ENCODE measurements around the gene GFI1.
A peak's percentile ranks its signal among the peaks of the same experiment; 100 is the strongest.
"Not testable (repeated sequence)": the region's sequence is repeated elsewhere in the genome, so short reads cannot be mapped to it uniquely, and the experiment has no call there.

The GFI1 gene

DNA sequence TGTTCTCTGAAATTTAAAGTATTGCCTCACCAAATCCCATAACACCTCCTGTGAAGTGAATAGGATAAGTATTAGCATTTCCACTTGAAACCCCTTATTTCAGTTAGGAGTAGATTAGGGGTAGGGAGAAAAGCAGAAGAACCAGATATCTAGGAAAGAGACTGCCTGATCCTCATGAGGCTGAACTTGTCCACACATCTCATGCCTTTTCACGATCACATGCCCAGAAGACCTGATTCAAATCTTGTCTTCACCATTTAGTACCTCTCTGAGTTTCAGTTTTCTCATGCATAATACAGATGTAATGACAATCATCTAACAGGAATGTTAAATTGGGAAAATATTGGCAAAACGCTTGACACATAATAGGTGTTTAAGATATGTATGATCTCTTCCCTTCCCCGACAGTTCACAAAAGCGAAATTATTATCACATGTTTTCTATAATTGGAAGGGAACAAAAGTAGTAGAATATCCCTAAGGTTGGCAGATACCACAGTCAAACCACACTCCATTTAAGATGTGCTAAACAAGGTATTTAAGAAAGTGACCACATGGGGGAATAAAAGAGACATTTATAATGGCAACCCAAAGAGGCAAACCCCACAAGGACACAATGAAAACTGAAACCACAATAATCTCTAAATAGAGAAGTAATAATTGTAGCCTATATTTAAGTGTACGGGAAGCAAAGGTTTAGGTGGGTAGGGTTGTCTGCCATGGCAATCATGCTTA is 25.2 kb downstream of the GFI1 start:
- DNase-seq, result no peak

DNA sequence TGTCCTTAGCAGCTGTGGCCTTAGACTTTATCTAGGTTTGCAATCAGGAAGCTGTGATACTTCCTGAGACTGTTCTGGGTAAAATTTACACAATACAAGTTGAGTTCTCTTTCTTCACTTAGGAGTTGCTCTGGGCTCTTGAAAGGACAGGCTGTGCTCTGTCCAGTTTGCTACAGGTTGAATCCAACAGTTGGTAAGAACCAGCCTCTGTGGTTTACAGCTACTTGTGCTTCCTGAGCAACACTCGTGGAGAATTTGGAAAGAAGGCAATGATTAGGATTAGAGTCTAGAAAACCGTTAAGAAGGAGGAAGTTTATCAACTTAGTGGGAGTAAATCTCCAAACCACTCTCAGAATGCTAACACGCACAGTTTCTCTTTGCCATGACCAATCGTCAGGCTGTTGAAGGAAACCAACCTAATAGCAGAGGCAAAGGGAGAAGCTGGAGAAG is 26.8 kb downstream of the GFI1 start:
- no peak for DNase-seq

DNA sequence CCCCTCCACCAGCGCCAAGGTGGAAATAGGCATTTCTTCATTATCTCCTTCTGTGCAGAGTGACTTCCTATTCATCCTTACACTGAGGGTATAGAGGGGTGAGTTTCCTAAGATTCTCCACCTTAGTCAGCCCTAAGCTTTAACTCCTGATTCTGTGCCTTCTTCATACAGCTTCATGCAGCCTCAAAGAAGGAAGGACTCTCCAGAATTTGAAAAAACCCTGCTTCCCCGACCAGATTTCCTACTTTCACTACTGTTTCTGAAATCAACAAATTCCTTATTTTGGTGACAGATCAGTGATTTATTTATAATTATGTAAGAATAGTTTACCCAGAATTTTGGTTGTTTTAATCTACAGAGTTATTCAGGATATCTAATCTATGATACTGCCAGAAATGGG is 28.6 kb downstream of the GFI1 start:
- no peak for DNase-seq

DNA sequence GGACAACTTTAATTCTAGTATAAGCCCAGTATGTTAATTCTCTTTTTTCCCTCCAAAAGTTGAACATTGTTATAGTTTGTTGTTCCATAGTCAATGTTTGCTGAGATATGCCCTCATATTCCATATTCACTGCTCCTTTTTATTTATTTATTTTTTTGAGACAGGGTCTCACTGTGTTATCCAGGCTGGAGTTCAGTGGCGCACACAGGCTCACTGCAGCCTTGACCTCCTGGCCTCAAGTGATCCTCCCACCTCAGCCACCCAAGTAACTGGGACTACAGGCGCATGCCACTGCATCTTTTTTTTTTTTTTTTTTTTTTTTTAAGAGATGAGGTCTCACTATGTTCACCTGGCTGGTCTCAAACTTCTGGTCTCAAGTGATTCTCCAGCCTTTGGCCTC is 38.7 kb downstream of the GFI1 start:
- no peak for DNase-seq

DNA sequence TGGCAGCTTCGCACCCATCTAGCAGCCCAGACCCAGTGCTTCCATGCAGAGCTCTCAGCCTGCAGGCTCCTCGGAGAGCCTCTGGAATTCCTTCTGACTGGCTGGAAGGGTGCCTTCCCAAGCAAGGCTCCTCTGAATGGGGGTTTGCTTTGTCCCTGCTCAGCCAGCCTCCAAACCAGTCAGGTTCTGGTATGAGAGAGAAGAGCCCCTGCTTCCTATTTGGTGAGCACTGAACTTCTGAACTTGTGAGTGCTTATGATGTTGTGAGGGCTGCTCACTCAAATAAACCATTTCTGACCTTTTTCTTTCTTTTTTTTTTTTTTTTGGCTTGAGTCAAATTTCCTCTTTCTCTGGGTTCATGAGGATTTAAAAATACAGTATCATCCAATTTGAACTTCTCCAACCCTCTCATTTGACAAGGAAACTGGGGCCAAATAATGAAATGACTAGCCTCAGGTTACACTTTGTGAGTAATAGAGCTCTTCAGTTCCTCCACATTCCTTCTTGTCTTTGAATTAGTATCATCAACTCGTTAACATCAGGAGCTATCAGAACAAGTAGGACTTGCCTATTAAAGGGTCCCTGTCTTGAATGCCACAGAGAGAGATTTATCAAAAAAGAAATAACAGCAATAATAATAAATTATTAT is 39.6 kb downstream of the GFI1 start:
- no peak for DNase-seq

DNA sequence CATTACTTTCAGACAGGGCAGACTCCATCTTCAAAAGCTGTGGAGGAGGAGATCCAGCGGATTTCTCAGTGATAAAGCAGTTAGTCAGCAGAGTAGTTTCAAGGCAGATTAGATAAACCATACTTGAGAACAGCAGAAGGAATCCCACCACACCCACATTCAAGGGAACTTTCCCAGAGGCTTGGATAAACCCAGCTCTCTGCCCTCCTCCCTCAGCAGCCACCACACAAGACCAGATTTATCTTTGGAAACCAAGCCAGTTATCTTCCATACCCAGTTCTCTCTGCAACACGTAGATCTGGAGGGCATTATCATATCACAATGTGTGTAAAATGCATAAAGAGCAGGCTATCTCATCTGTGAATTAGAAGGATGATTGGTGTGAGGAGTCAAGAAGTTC is 40.2 kb downstream of the GFI1 start:
- no peak for DNase-seq

DNA sequence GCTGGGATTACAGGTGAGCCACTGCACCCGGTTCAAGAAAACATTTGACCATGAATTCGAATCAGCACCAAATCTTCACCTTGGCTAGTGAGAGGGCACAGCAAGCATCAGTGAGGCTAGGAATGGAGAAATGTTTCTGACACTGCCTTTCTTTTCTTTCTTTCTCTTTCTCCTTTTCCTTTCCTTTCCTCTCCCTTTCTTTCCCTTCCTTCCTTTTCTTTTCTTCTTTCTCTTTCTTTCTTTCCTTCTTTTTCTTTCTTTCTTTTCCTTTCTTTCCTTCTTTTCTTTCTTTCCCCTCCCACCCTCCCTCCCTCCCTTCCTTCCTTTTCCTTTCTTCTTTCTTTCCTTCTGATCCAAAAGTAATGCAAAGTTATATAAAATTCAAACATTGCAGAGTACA is 40.9 kb downstream of the GFI1 start:
- no peak for DNase-seq

DNA sequence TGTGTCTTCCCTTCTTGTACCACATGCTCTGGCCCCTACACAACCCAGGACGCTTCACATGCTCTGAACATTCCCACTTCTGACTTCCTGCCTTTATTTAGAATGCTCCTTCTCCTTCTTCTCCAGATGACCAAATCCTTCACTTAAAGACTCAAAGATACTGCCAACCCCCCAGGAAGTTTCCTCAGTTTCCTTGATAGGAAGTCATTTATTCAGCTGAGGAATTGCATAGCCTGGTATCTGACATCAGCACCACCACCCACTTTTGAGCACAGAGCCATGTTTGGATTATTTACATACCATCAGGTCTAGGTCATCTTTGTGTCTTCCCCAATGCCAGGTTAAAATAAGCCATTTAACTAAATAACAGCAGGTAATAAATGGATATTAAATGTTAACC is 42.4 kb downstream of the GFI1 start:
- peak; percentile 14 for DNase-seq

DNA sequence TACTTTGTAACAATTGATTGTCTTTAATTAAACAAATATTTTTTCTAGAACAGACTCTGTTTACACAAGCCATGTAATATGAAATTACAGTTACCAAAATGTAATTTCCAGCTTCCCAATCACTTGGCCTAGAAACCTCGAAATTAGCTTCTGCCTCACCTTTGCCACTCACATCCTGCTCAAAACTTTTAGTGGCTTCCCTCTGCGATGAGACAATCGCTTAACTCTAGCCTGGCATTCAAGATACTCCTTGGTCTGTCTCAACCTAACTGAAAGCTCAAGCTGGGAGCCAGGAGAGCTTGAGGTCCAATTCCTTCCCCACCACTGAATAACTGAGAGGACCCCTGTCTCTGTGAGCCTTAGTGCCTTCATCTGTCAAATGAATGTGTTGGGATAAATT is 42.8 kb downstream of the GFI1 start:
- DNase-seq, result no peak

DNA sequence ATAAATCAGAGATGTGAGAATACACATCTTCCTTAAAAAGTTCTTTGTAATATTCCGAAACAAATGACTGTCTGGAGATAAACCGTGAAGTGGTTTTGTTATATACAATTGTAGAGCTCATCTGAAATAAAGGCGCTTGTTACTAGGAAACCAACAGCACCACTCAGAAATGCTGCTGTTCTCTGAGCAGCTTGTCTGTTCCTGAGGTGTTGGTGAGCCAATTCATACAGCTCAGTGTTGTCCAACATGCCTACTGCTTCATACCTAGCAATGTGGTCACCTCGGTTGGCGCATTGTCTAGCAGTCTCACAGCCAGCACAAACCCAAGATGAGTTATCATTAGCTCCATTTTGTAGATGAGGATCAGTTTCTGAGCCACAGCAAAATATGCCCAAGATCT is 44.4 kb downstream of the GFI1 start:
- no peak for DNase-seq

DNA sequence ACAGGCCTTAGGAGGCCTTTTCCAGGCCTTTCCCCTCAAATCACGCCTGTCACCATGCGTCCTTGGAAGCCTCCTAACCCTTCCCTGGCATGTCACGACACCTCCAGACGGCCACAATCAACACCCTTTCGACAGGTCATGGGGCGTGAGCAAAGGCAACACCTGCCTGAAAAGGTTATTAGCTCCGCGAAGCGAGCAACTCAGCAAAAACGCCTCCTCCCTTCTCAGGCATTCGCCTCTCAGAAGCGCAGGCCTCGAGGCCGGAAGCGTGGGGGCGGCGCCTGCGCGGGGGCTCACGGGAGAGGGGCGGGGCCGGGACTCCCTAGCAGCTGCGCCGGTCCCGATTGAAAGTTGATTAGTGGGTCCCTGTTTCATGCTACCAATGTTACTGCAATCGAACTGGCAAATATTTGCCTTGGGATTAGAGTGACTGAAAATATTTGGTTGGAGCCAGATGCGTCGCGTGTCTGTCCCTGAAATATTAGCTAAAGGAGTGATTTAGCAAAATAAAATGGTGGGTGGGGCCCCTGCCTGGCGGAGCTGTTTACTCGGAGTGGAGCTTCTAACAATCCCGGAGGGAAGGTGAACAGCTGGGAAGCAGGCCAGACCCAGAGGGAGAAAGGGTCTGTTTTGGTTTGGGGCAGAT is 44.9 kb downstream of the GFI1 start:
- no peak for DNase-seq

DNA sequence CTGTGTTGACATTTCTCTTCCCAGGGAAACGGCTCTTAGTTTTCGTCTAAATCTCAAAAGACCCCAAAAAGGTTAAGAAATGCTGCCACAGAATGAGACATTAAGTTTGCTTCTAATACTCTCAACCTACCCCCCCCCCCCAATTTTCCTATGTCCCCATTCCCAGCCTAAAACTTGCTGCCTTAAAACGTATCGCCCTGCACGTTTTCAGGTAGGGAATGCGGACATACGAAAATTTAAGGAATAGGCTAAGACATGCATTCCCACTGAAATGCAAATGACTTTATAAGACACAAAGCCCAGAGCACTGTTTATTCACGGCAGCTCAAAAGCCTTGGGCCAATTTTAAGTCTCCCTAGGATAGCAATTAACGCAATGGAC is 45.4 kb downstream of the GFI1 start:
- no peak for DNase-seq

DNA sequence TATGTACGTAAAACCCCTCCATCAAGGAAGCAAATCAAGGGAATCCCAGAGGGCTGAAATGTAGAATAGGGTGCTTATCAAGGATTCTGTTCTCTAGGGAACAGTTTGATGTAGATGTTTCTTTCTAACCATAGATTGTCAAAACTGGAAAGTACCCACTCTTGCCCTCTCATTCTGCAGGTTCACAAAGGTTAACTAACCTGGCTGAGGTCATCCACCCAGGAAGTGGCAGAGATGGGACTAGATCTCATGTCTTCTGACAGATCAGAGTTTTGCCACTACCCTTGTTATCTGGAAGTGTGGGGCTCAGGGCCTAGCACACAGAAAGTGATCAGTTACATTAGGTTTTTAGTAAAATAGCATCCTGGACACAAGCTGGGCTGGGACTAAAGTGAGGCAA is 47.4 kb downstream of the GFI1 start:
- no peak for DNase-seq

DNA sequence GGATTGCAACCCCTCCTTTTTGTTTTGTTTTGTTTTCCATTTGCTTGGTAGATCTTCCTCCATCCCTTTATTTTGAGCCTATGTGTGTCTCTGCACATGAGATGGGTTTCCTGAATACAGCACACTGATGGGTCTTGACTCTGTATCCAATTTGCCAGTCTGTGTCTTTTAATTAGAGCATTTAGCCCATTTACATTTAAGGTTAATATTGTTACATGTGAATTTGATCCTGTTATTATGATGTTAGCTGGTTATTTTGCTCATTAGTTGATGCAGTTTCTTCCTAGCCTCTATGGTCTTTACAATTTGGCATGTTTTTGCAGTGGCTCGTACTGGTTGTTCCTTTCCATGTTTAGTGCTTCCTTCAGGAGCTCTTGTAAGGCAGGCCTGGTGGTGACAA is 52.2 kb downstream of the GFI1 start:
- DNase-seq, result not testable (repeated sequence)

DNA sequence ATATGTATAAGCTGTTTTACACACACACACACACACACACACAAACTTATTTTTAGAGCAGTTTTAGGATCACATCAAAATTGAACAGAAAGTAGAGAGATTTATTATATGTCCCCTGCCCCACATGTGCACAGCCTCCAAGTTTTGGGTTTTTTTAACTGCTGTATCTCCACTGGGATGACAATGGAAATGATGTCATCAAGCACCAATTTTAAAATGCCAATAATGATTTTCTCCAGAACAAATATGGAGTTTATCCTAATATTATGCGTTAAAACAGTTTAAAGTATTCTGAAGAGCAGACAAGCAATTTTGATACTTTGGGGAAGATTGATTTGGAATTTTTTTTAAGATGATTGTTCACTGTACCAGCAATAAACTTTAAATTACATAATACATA is 56.7 kb downstream of the GFI1 start:
- DNase-seq, result no peak

DNA sequence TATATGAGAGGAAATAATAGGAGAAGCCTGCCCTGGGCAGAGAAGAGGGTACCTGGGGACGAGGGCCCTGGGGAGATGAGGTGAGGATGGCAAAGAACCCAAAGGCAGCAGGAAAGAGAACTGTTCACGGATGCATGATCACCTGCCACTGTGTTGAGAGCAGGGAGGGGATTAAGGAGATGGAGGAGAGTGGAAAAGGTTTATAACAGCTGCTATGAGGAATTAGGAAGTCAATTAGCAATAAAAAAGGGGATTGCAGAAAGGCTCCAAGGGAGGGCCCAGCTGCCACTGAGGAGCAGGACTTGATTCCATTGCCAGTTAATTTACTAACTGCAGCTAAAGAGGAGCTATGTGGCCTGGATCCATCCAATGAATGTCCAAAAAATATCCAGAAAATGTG is 61.1 kb downstream of the GFI1 start:
- no peak for DNase-seq
